Measurements from ENCODE around the gene GALNT10. TPM values are rescaled to one million over a fixed set of nuclear protein-coding genes. Genes with fewer than 3 reads are reported as not detected.

The GALNT10 gene
- total RNA-seq, 1 experiment from 2014 or later, result 68.2 TPM

DNA sequence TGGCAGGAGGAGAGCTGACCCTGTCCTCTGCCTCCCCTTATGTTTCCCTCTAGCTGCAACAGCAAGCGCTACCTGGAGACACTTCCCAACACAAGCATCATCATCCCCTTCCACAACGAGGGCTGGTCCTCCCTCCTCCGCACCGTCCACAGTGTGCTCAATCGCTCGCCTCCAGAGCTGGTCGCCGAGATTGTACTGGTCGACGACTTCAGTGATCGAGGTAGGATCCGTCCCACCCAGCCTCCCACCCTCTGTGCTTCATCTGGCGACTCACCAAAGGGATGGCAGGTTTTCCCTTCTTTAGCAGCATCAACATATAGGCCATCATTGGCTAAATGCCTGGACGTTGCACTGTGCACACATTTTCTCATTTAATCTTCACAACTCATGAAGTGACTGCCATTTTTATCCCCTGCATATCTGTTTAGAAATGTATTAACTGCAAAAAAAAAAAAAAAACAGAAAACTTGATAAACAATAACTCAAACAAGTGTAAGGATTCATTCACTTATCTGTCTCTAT, 139.0 kb downstream of the GALNT10 start:
- CTCF ChIA-PET, result interaction anchor here (0.6 kb wide), 1 partner anchor 620 kb away, joined by 4 read pairs; no protein-coding TSS in a partner anchor
- H3K27ac Mint-ChIP-seq (ENCODE audit: unreplicated experiment), result no peak overlapping the region
- H3K9me3 Mint-ChIP-seq (ENCODE audit: low read depth, unreplicated experiment), result no peaks in the 10 kb centered on the region
- no peak for DNase-seq
- no peaks in the 10 kb centered on the region for H3K36me3 Mint-ChIP-seq (ENCODE audit: insufficient read depth, unreplicated experiment)
- BruUV-seq (replicated peaks), result no TSS peak
- TF ChIP-seq, protein P1, sequence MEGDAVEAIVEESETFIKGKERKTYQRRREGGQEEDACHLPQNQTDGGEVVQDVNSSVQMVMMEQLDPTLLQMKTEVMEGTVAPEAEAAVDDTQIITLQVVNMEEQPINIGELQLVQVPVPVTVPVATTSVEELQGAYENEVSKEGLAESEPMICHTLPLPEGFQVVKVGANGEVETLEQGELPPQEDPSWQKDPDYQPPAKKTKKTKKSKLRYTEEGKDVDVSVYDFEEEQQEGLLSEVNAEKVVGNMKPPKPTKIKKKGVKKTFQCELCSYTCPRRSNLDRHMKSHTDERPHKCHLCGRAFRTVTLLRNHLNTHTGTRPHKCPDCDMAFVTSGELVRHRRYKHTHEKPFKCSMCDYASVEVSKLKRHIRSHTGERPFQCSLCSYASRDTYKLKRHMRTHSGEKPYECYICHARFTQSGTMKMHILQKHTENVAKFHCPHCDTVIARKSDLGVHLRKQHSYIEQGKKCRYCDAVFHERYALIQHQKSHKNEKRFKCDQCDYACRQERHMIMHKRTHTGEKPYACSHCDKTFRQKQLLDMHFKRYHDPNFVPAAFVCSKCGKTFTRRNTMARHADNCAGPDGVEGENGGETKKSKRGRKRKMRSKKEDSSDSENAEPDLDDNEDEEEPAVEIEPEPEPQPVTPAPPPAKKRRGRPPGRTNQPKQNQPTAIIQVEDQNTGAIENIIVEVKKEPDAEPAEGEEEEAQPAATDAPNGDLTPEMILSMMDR (IDR thresholded peaks at IDR 0.05; ENCODE audit: unreplicated experiment), result no peak
- no peaks in the 10 kb centered on the region for H3K4me1 Mint-ChIP-seq (ENCODE audit: low read depth, unreplicated experiment)
- intact Hi-C loops (cut with micrococcal nuclease; ENCODE audit: unreplicated experiment), result no loop called here
- no peak overlapping the region for H3K4me3 Mint-ChIP-seq (ENCODE audit: low read depth, unreplicated experiment)
- H3K27me3 Mint-ChIP-seq (ENCODE audit: unreplicated experiment), result no peaks in the 10 kb centered on the region

DNA sequence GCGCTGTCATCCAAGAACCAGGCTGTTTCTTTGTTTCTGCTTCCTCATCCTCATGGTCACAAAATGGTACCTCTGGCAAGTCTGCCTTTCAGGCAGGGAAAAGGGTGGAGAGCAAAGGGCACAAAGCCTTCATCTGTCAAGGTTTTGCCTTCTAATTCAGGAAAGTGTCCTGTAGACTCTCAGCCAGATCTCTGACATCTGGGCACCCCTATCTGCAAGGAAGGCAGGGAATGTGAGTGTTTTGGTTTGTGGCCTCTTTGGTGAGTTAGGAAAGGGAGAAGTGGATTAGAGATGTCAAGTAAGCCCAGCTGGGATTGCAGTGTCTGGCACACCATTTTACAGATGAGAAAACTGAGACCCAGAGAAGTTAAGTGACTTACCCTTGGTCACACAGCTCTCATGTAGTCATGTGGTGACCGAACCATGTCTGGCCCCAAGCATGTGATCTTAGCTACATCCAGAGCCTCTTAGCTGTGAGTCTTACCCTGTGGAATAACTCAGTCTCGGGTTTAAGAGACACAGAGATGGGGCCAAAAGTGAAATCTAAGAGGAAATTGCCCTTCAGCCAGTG, 139.6 kb downstream of the GALNT10 start:
- intact Hi-C loops (cut with micrococcal nuclease; ENCODE audit: unreplicated experiment), result no loop called here
- TF ChIP-seq, protein P1 (IDR thresholded peaks at IDR 0.05; ENCODE audit: unreplicated experiment), result no peak
- H3K4me3 Mint-ChIP-seq (ENCODE audit: low read depth, unreplicated experiment), result no peak overlapping the region
- no peak overlapping the region for H3K27ac Mint-ChIP-seq (ENCODE audit: unreplicated experiment)
- no peaks in the 10 kb centered on the region for H3K9me3 Mint-ChIP-seq (ENCODE audit: low read depth, unreplicated experiment)
- H3K4me1 Mint-ChIP-seq (ENCODE audit: low read depth, unreplicated experiment), result no peaks in the 10 kb centered on the region
- no peaks in the 10 kb centered on the region for H3K27me3 Mint-ChIP-seq (ENCODE audit: unreplicated experiment)
- no peak for DNase-seq
- CTCF ChIA-PET, result interaction anchor here (0.6 kb wide), 1 partner anchor 1767 kb away, joined by 4 read pairs; no protein-coding TSS in a partner anchor
- no TSS peak for BruUV-seq (replicated peaks)
- no peaks in the 10 kb centered on the region for H3K36me3 Mint-ChIP-seq (ENCODE audit: insufficient read depth, unreplicated experiment)

DNA sequence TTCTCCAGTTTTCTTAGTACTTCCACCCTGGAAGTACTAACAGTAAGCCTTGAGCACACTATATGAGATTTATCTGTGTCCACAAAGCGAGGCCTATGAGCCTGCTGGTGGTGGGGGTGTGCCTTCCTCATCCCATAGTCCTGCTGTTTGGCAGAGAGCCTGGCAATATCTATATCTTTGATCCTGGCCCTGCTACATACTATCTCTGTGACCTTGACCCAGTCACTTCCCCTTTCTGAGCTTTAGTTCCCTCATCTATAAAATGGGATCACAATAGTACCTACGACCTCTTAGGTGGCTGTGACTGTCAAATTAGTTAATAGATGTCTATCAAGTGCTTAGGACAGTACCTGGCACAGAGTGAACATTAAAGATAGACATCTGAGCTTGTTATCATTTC, 140.7 kb downstream of the GALNT10 start:
- H3K27me3 Mint-ChIP-seq (ENCODE audit: unreplicated experiment), result no peaks in the 10 kb centered on the region
- CTCF ChIA-PET, result no interaction called here
- H3K4me1 Mint-ChIP-seq (ENCODE audit: low read depth, unreplicated experiment), result no peaks in the 10 kb centered on the region
- no peaks in the 10 kb centered on the region for H3K36me3 Mint-ChIP-seq (ENCODE audit: insufficient read depth, unreplicated experiment)
- no peaks in the 10 kb centered on the region for H3K9me3 Mint-ChIP-seq (ENCODE audit: low read depth, unreplicated experiment)
- no peak for DNase-seq
- intact Hi-C loops (cut with micrococcal nuclease; ENCODE audit: unreplicated experiment), result no loop called here
- no TSS peak for BruUV-seq (replicated peaks)
- TF ChIP-seq, protein P1 (IDR thresholded peaks at IDR 0.05; ENCODE audit: unreplicated experiment), result no peak
- H3K27ac Mint-ChIP-seq (ENCODE audit: unreplicated experiment), result no peak overlapping the region
- H3K4me3 Mint-ChIP-seq (ENCODE audit: low read depth, unreplicated experiment), result no peak overlapping the region

DNA sequence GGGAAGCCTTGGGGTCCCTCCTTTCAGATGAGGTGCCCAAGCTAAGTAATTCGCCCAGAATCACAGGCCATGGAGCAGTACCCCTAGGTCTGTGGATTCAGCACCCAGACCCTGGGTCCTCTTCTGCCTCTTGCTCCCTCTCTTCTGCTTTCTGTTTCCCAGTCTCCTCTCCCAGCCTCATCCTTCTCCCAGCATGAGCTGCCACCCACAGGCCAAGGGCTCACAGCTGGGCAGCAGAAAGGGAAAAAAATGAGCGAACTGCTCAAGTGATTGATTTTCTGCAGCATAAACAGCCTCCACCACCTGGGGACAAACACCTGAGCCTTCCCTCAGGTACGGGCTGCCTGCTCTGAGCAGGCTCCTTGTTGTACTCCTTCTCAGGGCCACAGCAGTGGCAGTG, 141.4 kb downstream of the GALNT10 start:
- DNase-seq, result no peak
- no peaks in the 10 kb centered on the region for H3K9me3 Mint-ChIP-seq (ENCODE audit: low read depth, unreplicated experiment)
- H3K4me1 Mint-ChIP-seq (ENCODE audit: low read depth, unreplicated experiment), result no peaks in the 10 kb centered on the region
- H3K36me3 Mint-ChIP-seq (ENCODE audit: insufficient read depth, unreplicated experiment), result no peaks in the 10 kb centered on the region
- intact Hi-C loops (cut with micrococcal nuclease; ENCODE audit: unreplicated experiment), result no loop called here
- no peak overlapping the region for H3K4me3 Mint-ChIP-seq (ENCODE audit: low read depth, unreplicated experiment)
- H3K27ac Mint-ChIP-seq (ENCODE audit: unreplicated experiment), result no peak overlapping the region
- BruUV-seq (replicated peaks), result no TSS peak
- TF ChIP-seq, protein P1 (IDR thresholded peaks at IDR 0.05; ENCODE audit: unreplicated experiment), result no peak
- H3K27me3 Mint-ChIP-seq (ENCODE audit: unreplicated experiment), result no peaks in the 10 kb centered on the region
- CTCF ChIA-PET, result interaction anchor here (1.3 kb wide), 1 partner anchor 14 kb away, joined by 4 read pairs; no protein-coding TSS in a partner anchor
